SK-N-SH (cell line): Measurements from ENCODE around the gene CIT. TPM values are rescaled to one million over a fixed set of nuclear protein-coding genes. Genes with fewer than 3 reads are reported as not detected.

Experiments
- CTCF ChIA-PET: fragments of 300-600, 350-600 bp; formaldehyde crosslinking; extraction: SDS; loops from one replicate; lab custom pipeline; 2021; lab: Yijun Ruan, JAX
- POLR2A ChIA-PET: fragments of 350-600 bp; sonication (Branson Sonifier 250); formaldehyde crosslinking; extraction: SDS; loops from one replicate; lab custom pipeline; 2020; ENCODE audit warnings: antibody characterized with exemption, inconsistent platforms; lab: Yijun Ruan, JAX
- DNase-seq: peaks from one replicate; pipeline ENCODE4 v3.0.0; 2012
- H2AFZ ChIP-seq: fragments of 200-600 bp; sonication (generic); 2 replicates; pipeline ENCODE4 v1.8.1; 2016; ENCODE audit warnings: antibody characterized with exemption, mild to moderate bottlenecking, low read depth
- H3F3A ChIP-seq: fragments of 200-600 bp; sonication (generic); replicated peaks from 2 replicates; pipeline ENCODE3; 2016; ENCODE audit warnings: antibody characterized with exemption, mild to moderate bottlenecking; ENCODE audit not compliant: insufficient read depth
- H3K27ac ChIP-seq, 2 experiments: fragments of 200-500 bp in 1 of 2; fragments of 200-600 bp in 1 of 2; sonication (Bioruptor generic) in 1 of 2; sonication (generic), shearing (Covaris generic) in 1 of 2; 2 replicates each; pipeline versions ENCODE4 v1.5.1 to v1.6.1; 2014 to 2016; ENCODE audit warnings: low read depth in 2 of 2, inconsistent platforms in 1 of 2, low read length in 1 of 2, mild to moderate bottlenecking in 1 of 2, mixed read lengths in 1 of 2
- H3K27me3 ChIP-seq: fragments of 200-600 bp; sonication (generic), shearing (Covaris generic); 2 replicates; pipeline ENCODE4 v1.6.1; 2016; ENCODE audit warnings: mixed run types; ENCODE audit not compliant: insufficient read depth
- H3K36me3 ChIP-seq, 2 experiments: fragments of 200-500 bp in 1 of 2; fragments of 200-600 bp in 1 of 2; sonication (Bioruptor generic) in 1 of 2; sonication (generic) in 1 of 2; replicated peaks in 1 of 2; 2 replicates each; pipeline versions ENCODE3 to v1.5.1; 2014 to 2016; ENCODE audit warnings: low read length in 1 of 2, mild to moderate bottlenecking in 1 of 2; ENCODE audit not compliant: insufficient read depth in 2 of 2, control insufficient read depth in 1 of 2
- H3K4me1 ChIP-seq, 2 experiments: fragments of 200-500 bp in 1 of 2; fragments of 200-600 bp in 1 of 2; sonication (Bioruptor generic) in 1 of 2; sonication (generic), shearing (Covaris generic) in 1 of 2; 2 replicates each; pipeline versions ENCODE4 v1.5.1 to v1.6.1; 2014 to 2016; ENCODE audit warnings: low read depth in 1 of 2, low read length in 1 of 2, mixed run types in 1 of 2; ENCODE audit not compliant: insufficient read depth in 2 of 2, control insufficient read depth in 1 of 2
- H3K4me2 ChIP-seq: fragments of 200-600 bp; sonication (generic), shearing (Covaris generic); 2 replicates; pipeline ENCODE4 v1.6.1; 2017; ENCODE audit warnings: mixed run types
- H3K4me3 ChIP-seq, 2 experiments: fragments of 200-500 bp in 1 of 2; fragments of 200-600 bp in 1 of 2; sonication (Bioruptor generic) in 1 of 2; sonication (generic), shearing (Covaris generic) in 1 of 2; 2 replicates each; pipeline versions ENCODE4 v1.5.1 to v1.8.1; 2014 to 2016; ENCODE audit warnings: low read depth in 2 of 2, inconsistent platforms in 1 of 2, low read length in 1 of 2, mild to moderate bottlenecking in 1 of 2, mixed read lengths in 1 of 2, moderate library complexity in 1 of 2
- H3K79me2 ChIP-seq: fragments of 200-600 bp; sonication (generic); 2 replicates; pipeline ENCODE4 v1.8.1; 2017; ENCODE audit warnings: mild to moderate bottlenecking; ENCODE audit not compliant: insufficient read depth
- H3K9ac ChIP-seq: fragments of 200-600 bp; sonication (generic); 2 replicates; pipeline ENCODE4 v1.6.1; 2017; ENCODE audit warnings: mixed run types
- H3K9me2 ChIP-seq: fragments of 200-600 bp; sonication (generic); 2 replicates; pipeline ENCODE4 v1.6.1; 2017; ENCODE audit warnings: mixed run types
- H3K9me3 ChIP-seq: fragments of 200-600 bp; sonication (generic); 2 replicates; pipeline ENCODE4 v1.6.1; 2017; ENCODE audit warnings: mixed run types, mild to moderate bottlenecking, moderate library complexity
- H4K20me1 ChIP-seq: fragments of 200-600 bp; sonication (generic); 2 replicates; pipeline ENCODE4 v1.6.1; 2017; ENCODE audit warnings: mild to moderate bottlenecking, mixed run types; ENCODE audit not compliant: insufficient read depth
- FOXJ3 ChIP-seq: sonication (generic); formaldehyde crosslinking; IDR thresholded peaks from 2 replicates; pipeline ENCODE4 v1.5.1; 2020; ENCODE audit warnings: mild to moderate bottlenecking, missing genetic modification reagents
- JUND ChIP-seq: IDR thresholded peaks from 2 replicates; pipeline ENCODE4 v1.4.0; 2012
- MXI1 ChIP-seq: IDR thresholded peaks from 2 replicates; pipeline ENCODE4 v1.6.1; 2012; ENCODE audit warnings: mild to moderate bottlenecking, low read depth, low read length, improper control_type of control experiment
- RCOR1 ChIP-seq: fragments of 150-350 bp; IDR thresholded peaks from 2 replicates; pipeline ENCODE4 v1.6.1; 2017; ENCODE audit warnings: antibody characterized with exemption, low read length
- SIN3A ChIP-seq: IDR thresholded peaks from 2 replicates; pipeline ENCODE4 v1.6.1; 2012; ENCODE audit warnings: low read depth, mild to moderate bottlenecking, low read length, moderate library complexity, borderline replicate concordance
- WGBS: methylation state at CpG from one replicate; pipeline ENCODE4 v1.1.6; 2017; ENCODE audit warnings: low lambda C conversion rate; 5-methylcytosine and 5-hydroxymethylcytosine counted together
- polyA plus RNA-seq, 3 experiments: library from polyadenylated mRNA; depleted of rRNA; stranded (reverse); fragments of >200 nt; gene quantifications; 2 replicates each; pipeline ENCODE4 v1.2.3, GENCODE V29; 2012
- TF ChIP-seq, protein P1 (sequence below): IDR thresholded peaks from 2 replicates; pipeline ENCODE4 v1.4.0; 2012; ENCODE audit warnings: low read depth
- TF ChIP-seq, protein P2 (sequence below): fragments of 200-600 bp; sonication (generic); IDR thresholded peaks from 2 replicates; pipeline ENCODE4 v1.6.1; 2017; ENCODE audit warnings: antibody characterized with exemption, mild to moderate bottlenecking, moderate library complexity
- TF ChIP-seq, protein P3 (sequence below): IDR thresholded peaks from 2 replicates; pipeline ENCODE4 v1.6.1; 2012; ENCODE audit warnings: mild to moderate bottlenecking, low read depth, low read length, moderate library complexity
- TF ChIP-seq, protein P4 (sequence below): IDR thresholded peaks from 2 replicates; pipeline ENCODE4 v1.4.0; 2012; ENCODE audit warnings: low read depth, borderline replicate concordance

Gene CIT
- polyA plus RNA-seq, 1 of the 3 experiments (the other 2 are of a cell fraction): 7.7 TPM

DNA sequence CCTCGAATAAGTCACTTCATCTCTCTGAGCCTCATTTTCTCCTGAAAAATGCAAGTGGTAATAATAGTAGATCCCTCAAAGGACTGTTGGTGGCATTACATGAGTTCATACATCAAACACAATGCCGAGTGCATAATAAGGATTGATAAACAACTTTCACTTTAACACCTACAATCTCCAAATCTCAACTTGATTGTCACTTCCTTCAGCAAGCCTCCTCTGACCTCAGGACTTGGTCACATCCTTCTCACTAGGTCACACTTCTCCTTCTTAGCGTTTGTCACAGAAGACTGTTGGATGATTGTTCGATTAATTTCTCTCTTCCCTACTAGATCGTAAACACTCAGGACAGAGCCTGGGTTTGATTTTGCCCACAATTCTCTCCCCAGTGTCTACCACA is 217.0 kb downstream of the CIT start:
- Histone ChIP-seq H3K9me3 (no peaks in the 10 kb centered on the region), H3K27me3 (no peaks in the 10 kb centered on the region), H3K36me3 (no peaks in the 10 kb centered on the region), H3K79me2 (no peaks in the 10 kb centered on the region), H3K4me3 (no peak overlapping the region), H2AFZ (no peak overlapping the region), H3K27ac (no peak overlapping the region), H3F3A (no peaks in the 10 kb centered on the region), H3K4me1 (peaks cover 0 to 2% of the 10 kb centered on the region in 2 experiments; a peak in 1 of 4 replicates), H3K9me2 (no peaks in the 10 kb centered on the region), H4K20me1 (no peaks in the 10 kb centered on the region), H3K9ac (no peak overlapping the region), H3K4me2 (no peak overlapping the region)
- WGBS: 37% methylated on average over 5 of the region's 5 CpGs
- TF ChIP-seq JUND (no peak), SIN3A (no peak), MXI1 (no peak), FOXJ3 (CRISPR knock-in tag) (no peak), RCOR1 (no peak)
- TF ChIP-seq, protein P1, sequence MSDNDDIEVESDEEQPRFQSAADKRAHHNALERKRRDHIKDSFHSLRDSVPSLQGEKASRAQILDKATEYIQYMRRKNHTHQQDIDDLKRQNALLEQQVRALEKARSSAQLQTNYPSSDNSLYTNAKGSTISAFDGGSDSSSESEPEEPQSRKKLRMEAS: no peak
- TF ChIP-seq, protein P2, sequence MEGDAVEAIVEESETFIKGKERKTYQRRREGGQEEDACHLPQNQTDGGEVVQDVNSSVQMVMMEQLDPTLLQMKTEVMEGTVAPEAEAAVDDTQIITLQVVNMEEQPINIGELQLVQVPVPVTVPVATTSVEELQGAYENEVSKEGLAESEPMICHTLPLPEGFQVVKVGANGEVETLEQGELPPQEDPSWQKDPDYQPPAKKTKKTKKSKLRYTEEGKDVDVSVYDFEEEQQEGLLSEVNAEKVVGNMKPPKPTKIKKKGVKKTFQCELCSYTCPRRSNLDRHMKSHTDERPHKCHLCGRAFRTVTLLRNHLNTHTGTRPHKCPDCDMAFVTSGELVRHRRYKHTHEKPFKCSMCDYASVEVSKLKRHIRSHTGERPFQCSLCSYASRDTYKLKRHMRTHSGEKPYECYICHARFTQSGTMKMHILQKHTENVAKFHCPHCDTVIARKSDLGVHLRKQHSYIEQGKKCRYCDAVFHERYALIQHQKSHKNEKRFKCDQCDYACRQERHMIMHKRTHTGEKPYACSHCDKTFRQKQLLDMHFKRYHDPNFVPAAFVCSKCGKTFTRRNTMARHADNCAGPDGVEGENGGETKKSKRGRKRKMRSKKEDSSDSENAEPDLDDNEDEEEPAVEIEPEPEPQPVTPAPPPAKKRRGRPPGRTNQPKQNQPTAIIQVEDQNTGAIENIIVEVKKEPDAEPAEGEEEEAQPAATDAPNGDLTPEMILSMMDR: no peak
- TF ChIP-seq, protein P3, sequence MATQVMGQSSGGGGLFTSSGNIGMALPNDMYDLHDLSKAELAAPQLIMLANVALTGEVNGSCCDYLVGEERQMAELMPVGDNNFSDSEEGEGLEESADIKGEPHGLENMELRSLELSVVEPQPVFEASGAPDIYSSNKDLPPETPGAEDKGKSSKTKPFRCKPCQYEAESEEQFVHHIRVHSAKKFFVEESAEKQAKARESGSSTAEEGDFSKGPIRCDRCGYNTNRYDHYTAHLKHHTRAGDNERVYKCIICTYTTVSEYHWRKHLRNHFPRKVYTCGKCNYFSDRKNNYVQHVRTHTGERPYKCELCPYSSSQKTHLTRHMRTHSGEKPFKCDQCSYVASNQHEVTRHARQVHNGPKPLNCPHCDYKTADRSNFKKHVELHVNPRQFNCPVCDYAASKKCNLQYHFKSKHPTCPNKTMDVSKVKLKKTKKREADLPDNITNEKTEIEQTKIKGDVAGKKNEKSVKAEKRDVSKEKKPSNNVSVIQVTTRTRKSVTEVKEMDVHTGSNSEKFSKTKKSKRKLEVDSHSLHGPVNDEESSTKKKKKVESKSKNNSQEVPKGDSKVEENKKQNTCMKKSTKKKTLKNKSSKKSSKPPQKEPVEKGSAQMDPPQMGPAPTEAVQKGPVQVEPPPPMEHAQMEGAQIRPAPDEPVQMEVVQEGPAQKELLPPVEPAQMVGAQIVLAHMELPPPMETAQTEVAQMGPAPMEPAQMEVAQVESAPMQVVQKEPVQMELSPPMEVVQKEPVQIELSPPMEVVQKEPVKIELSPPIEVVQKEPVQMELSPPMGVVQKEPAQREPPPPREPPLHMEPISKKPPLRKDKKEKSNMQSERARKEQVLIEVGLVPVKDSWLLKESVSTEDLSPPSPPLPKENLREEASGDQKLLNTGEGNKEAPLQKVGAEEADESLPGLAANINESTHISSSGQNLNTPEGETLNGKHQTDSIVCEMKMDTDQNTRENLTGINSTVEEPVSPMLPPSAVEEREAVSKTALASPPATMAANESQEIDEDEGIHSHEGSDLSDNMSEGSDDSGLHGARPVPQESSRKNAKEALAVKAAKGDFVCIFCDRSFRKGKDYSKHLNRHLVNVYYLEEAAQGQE: no peak
- TF ChIP-seq, protein P4, sequence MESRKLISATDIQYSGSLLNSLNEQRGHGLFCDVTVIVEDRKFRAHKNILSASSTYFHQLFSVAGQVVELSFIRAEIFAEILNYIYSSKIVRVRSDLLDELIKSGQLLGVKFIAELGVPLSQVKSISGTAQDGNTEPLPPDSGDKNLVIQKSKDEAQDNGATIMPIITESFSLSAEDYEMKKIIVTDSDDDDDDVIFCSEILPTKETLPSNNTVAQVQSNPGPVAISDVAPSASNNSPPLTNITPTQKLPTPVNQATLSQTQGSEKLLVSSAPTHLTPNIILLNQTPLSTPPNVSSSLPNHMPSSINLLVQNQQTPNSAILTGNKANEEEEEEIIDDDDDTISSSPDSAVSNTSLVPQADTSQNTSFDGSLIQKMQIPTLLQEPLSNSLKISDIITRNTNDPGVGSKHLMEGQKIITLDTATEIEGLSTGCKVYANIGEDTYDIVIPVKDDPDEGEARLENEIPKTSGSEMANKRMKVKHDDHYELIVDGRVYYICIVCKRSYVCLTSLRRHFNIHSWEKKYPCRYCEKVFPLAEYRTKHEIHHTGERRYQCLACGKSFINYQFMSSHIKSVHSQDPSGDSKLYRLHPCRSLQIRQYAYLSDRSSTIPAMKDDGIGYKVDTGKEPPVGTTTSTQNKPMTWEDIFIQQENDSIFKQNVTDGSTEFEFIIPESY: no peak
- POLR2A ChIA-PET: no interaction called here
- CTCF ChIA-PET: interaction anchor here (0.7 to 2.2 kb wide), 8 partner anchors 8 to 303 kb away, joined by 3 to 13 read pairs (median 5); partner anchors contain the start of gene PRKAB1
- no peak for DNase-seq
